Smooth muscle cell (in vitro differentiated cells): ENCODE measurements around the gene HTR6. TPM values are rescaled to one million over a fixed set of nuclear protein-coding genes. Genes with fewer than 3 reads are reported as not detected.

Experiments
- DNase-seq: peaks from one replicate; lab custom pipeline; 2025; ENCODE audit not compliant: unreplicated experiment; lab: John Stamatoyannopoulos, UW
- H2AFZ ChIP-seq: fragments of 200-600 bp; sonication (generic); 2 replicates; pipeline ENCODE4 v1.6.0; 2016; ENCODE audit warnings: antibody characterized with exemption, low read depth, mild to moderate bottlenecking
- H3F3A ChIP-seq: fragments of 200-600 bp; sonication (generic); 2 replicates; pipeline ENCODE4 v1.6.0; 2017; ENCODE audit warnings: antibody characterized with exemption, low read depth
- H3K27ac ChIP-seq: fragments of 200-600 bp; sonication (generic); 2 replicates; pipeline ENCODE4 v1.5.1; 2016; ENCODE audit warnings: low read depth, mild to moderate bottlenecking
- H3K27me3 ChIP-seq: fragments of 200-600 bp; sonication (generic); 2 replicates; pipeline ENCODE4 v1.6.1; 2016; ENCODE audit warnings: low read depth, mild to moderate bottlenecking
- H3K36me3 ChIP-seq: fragments of 200-600 bp; sonication (generic); 2 replicates; pipeline ENCODE4 v1.5.1; 2016; ENCODE audit warnings: low read depth
- H3K4me1 ChIP-seq: fragments of 200-600 bp; sonication (generic); 2 replicates; pipeline ENCODE4 v1.5.1; 2016; ENCODE audit warnings: low read depth
- H3K4me2 ChIP-seq: fragments of 200-600 bp; sonication (generic); 2 replicates; pipeline ENCODE4 v1.6.0; 2016; ENCODE audit warnings: mild to moderate bottlenecking
- H3K4me3 ChIP-seq: fragments of 200-600 bp; sonication (generic); 2 replicates; pipeline ENCODE4 v1.5.1; 2016; ENCODE audit warnings: mild to moderate bottlenecking
- H3K79me2 ChIP-seq: fragments of 200-600 bp; sonication (generic); 2 replicates; pipeline ENCODE4 v1.6.0; 2016; ENCODE audit warnings: low read depth, mild to moderate bottlenecking
- H3K9ac ChIP-seq: fragments of 200-600 bp; sonication (generic); 2 replicates; pipeline ENCODE4 v1.6.0; 2016; ENCODE audit warnings: low read depth
- H3K9me3 ChIP-seq: fragments of 200-600 bp; sonication (generic); replicated peaks from 2 replicates; pipeline ENCODE4 v1.5.1; 2016; ENCODE audit warnings: low read depth
- H4K20me1 ChIP-seq: fragments of 200-600 bp; sonication (generic); 2 replicates; pipeline ENCODE4 v1.6.0; 2016; ENCODE audit warnings: low read depth
- WGBS: methylation state at CpG from one replicate; pipeline ENCODE4 v1.1.7; 2016; ENCODE audit warnings: low lambda C conversion rate; 5-methylcytosine and 5-hydroxymethylcytosine counted together
- polyA plus RNA-seq: library from polyadenylated mRNA; unstranded; fragments of >200 nt; fragmentation: Nextera tagmentation; extraction: Ambion mirVana; gene quantifications from 2 replicates; pipeline ENCODE4 v1.2.1, GENCODE V29; 2016
- total RNA-seq: library from RNA; depleted of rRNA; stranded (reverse); fragments of >200 nt; gene quantifications from 2 replicates; pipeline ENCODE4 v1.2.3, GENCODE V29; 2014
- TF ChIP-seq, protein P1 (sequence below): fragments of 200-600 bp; sonication (generic); IDR thresholded peaks from 2 replicates; pipeline ENCODE4 v1.5.1; 2017; ENCODE audit warnings: borderline replicate concordance, mild to moderate bottlenecking, antibody characterized with exemption; ENCODE audit not compliant: insufficient read depth, poor library complexity, severe bottlenecking

The HTR6 gene
- total RNA-seq: not detected in 2 replicates
- polyA plus RNA-seq: not detected in 2 replicates

DNA sequence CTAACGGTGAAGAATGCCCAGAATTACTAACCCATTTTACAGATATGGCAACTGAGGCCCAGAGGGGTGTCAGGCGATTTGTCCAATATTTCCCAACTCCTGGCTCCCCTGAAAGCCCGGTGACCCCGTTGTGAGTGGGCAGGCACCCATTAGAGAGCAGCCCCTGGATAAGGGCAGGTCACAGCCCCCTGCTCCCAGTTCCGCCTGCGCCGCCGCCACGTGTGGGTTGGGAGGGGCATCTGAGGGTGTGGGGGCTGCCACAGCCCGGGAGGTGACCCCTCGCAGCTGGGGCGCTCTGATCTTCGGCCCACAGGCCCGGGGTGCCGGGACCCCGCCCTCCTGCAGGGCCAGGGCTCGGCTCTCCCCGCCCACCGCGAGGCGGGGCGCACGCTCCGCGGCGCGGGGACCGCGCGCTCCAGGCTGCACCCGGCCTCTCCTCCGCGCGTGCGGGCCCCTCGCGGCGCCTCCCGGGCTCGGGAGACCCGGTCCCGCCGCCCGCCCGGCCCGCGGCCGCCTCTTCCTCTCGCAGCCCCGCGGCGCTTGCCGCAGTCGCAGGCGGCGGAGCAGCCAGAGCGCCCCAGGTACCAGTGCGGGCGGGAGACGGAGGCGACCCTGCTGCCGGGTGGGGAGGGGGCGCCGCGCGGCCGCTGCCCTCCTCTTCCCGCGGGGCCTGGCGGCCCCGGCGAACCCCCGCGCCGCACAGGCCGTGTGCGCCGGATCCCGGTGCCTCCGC lies at the start of gene HTR6:
TSS of gene HTR6 (plus strand) at position 423 of the 733 bp plus-strand sequence. CDS start 879 bp downstream, outside the sequence.
- Histone ChIP-seq H3K9me3 (no peaks in the 10 kb centered on the region), H3K27me3 (peaks cover 82% of the 10 kb centered on the region), H3F3A (no peaks in the 10 kb centered on the region), H3K4me3 (peak within 1 kb of the TSS; percentile 24), H3K36me3 (no peaks in the 10 kb centered on the region), H3K4me1 (no peaks in the 10 kb centered on the region), H2AFZ (no peak within 1 kb of the TSS), H3K27ac (no peak within 1 kb of the TSS), H3K4me2 (peak within 1 kb of the TSS; percentile 63), H3K9ac (no peak within 1 kb of the TSS), H3K79me2 (no peaks in the 10 kb centered on the region), H4K20me1 (no peaks in the 10 kb centered on the region)
- DNase-seq: no peak
- TF ChIP-seq, protein P1, sequence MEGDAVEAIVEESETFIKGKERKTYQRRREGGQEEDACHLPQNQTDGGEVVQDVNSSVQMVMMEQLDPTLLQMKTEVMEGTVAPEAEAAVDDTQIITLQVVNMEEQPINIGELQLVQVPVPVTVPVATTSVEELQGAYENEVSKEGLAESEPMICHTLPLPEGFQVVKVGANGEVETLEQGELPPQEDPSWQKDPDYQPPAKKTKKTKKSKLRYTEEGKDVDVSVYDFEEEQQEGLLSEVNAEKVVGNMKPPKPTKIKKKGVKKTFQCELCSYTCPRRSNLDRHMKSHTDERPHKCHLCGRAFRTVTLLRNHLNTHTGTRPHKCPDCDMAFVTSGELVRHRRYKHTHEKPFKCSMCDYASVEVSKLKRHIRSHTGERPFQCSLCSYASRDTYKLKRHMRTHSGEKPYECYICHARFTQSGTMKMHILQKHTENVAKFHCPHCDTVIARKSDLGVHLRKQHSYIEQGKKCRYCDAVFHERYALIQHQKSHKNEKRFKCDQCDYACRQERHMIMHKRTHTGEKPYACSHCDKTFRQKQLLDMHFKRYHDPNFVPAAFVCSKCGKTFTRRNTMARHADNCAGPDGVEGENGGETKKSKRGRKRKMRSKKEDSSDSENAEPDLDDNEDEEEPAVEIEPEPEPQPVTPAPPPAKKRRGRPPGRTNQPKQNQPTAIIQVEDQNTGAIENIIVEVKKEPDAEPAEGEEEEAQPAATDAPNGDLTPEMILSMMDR: no peak
- 8% methylated on average over 45 of the region's 80 CpGs for WGBS

GRCh38 chr1:19615438-19615837 lies 49.2 kb upstream of the HTR6 start:
- Histone ChIP-seq H3K79me2 (peaks cover 34% of the 10 kb centered on the region), H3K4me2 (no peak overlapping the region), H3K4me1 (no peaks in the 10 kb centered on the region), H3K36me3 (no peaks in the 10 kb centered on the region), H2AFZ (no peak overlapping the region), H4K20me1 (peaks cover 89% of the 10 kb centered on the region), H3K4me3 (no peak overlapping the region), H3K9ac (no peak overlapping the region), H3K9me3 (no peaks in the 10 kb centered on the region), H3F3A (no peaks in the 10 kb centered on the region), H3K27ac (no peak overlapping the region), H3K27me3 (no peaks in the 10 kb centered on the region)
- DNase-seq: no peak
- 96% methylated on average over 6 of the region's 6 CpGs for WGBS
- TF ChIP-seq, protein P1: no peak

DNA sequence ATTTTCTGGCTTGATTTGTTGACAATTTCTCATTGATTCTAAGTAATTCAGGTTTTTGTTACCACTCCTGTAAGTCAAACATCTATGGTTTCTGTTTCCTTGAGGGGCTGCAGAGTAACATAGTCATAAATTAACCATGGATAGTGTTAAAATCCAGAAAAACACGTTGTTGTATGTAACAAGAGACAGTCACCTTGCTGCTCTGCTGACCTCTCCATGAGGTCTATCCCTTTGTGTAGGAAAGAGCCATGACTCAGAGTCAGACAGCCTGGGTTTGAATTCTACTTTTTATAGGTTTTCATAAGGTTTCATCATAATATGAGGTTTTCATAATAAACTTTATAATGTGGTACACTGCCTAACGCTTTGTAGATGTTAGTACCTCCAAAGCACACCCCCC lies 48.2 kb upstream of the HTR6 start:
- WGBS: 68% methylated on average over 2 of the region's 2 CpGs
- TF ChIP-seq, protein P1: no peak
- Histone ChIP-seq H3K36me3 (no peaks in the 10 kb centered on the region), H3F3A (no peaks in the 10 kb centered on the region), H3K79me2 (peaks cover 34% of the 10 kb centered on the region), H3K9me3 (no peaks in the 10 kb centered on the region), H4K20me1 (peaks cover 89% of the 10 kb centered on the region), H3K4me2 (no peak overlapping the region), H2AFZ (no peak overlapping the region), H3K27me3 (no peaks in the 10 kb centered on the region), H3K27ac (no peak overlapping the region), H3K9ac (no peak overlapping the region), H3K4me1 (no peaks in the 10 kb centered on the region), H3K4me3 (no peak overlapping the region)
- no peak for DNase-seq

- Histone ChIP-seq H3K36me3 (no peaks in the 10 kb centered on the region), H4K20me1 (peaks cover 91% of the 10 kb centered on the region), H3K9ac (no peak overlapping the region), H3K9me3 (no peaks in the 10 kb centered on the region), H3K4me2 (no peak overlapping the region), H3F3A (no peaks in the 10 kb centered on the region), H3K79me2 (peaks cover 34% of the 10 kb centered on the region), H2AFZ (no peak overlapping the region), H3K27me3 (no peaks in the 10 kb centered on the region), H3K27ac (no peak overlapping the region), H3K4me1 (no peaks in the 10 kb centered on the region), H3K4me3 (no peak overlapping the region)
- TF ChIP-seq, protein P1: no peak
- 90% methylated on average over 3 of the region's 3 CpGs for WGBS
- DNase-seq: no peak
Measured at GRCh38 chr1:19617376-19617775, 47.3 kb upstream of the HTR6 start.
